GM19438 (cell line): ENCODE data around the gene ZBTB7A.

Experiments used
- ATAC-seq: cut with Tn5 transposase; IDR thresholded peaks from one replicate; pipeline ENCODE4 v1.9.1; 2021; ENCODE audit warnings: low read depth; ENCODE audit not compliant: unreplicated experiment

The ZBTB7A gene

DNA sequence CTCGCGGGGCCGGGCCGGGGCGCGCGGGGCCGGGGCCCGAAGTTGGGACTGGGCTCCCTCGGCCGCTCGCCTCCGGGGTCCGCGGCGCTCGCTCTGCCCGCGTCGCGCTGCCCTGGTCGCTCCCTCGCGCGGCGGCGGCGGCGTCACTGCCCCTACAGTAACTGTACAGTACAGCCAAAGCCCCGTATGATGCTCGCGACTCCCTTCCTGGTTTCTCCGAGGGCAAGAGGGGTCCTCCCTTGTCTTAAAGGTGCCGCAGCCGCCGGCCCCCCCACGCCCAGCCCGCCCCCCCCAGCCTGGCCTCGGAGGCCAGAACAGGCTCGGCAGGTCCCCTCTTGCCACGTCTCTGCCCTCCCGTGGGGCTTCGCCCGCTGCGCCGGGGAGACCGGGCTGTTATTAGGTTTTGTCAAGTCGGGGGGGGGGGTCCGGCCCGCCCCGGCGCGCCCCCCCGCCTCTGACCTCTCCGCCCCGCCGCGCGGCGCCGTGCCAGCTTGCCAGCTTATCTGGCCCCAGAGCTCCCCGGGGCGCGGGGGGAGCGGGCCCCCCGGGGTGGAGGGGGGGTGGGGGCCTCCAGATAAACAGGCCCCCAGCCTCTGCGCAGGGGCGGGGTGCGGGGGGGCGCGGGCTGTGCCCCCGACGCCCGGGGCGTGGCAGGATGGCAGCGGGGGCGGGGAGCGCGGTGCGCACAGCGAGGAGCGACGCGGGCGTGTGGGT is at the start of gene ZBTB7A:
TSS of gene ZBTB7A (minus strand) at position 218 of the 714 bp plus-strand sequence. CDS start 11,667 bp downstream, outside the sequence.
- no peak for ATAC-seq

DNA sequence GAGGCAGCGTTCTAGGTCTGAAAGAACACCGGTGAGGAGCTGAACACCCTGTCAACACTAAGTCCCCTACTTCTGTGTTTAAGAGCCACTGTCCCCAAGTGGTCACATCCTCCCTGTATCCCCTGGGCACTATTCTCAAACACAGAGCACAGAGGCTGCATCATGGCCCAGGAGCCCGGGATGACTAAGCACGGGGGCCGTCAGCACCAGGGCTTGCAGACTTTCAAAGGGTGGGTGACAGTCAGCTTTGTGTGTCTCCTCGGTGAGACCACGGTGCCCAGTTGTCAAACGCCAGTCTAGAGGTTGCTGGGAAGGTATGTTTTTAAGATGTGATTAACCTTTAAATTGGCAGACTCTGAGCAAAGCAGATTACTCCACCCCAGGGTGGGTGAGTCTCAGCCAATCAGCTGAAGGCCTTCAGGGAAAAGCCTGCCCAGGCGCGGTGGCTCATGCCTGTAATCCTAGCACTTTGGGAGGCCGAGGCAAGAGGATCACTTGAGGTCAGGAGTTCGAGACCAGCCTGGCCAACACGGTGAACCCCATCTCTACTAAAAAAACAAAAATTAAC is 49.2 kb upstream of the ZBTB7A start:
- ATAC-seq = no peak

DNA sequence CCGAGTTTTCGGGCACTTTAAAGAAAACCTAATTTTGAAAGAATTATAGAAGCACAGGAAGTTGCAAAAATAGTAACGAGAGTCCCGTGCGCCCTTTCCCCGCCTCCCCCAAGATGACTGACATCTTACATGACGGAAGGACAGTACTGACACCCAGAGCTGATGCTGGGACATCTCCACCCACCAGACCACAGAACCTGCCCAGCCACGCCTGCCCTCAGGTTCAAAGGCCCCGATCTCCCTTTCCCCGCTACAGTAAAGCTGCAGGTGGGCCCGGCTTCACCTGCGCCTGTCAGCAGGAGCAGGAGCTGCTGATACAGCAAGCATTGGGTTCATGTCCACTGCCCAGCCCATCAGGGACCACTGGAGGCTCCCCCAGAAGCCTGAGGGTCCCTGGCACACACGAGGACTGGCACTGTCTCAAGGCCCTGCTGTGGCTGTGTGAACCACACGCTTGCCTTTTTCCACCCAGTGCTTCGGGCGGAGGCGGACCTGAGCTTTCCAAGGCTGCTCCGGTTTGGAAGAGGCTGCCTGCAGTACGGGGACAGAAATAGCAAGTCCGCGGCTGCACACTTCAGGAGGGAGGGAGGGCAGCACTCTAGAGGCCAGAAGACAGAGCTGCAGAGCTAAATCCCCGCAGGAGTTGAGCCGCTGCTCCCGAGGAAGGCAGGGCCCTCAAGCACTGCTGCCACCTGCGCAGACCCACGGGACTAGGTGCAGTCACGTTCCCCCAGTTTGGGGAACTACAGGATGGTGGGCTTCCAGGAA is 48.5 kb upstream of the ZBTB7A start:
- ATAC-seq = no peak

GRCh38 chr19:4114181-4114580 is 47.5 kb upstream of the ZBTB7A start:
- no peak for ATAC-seq

DNA sequence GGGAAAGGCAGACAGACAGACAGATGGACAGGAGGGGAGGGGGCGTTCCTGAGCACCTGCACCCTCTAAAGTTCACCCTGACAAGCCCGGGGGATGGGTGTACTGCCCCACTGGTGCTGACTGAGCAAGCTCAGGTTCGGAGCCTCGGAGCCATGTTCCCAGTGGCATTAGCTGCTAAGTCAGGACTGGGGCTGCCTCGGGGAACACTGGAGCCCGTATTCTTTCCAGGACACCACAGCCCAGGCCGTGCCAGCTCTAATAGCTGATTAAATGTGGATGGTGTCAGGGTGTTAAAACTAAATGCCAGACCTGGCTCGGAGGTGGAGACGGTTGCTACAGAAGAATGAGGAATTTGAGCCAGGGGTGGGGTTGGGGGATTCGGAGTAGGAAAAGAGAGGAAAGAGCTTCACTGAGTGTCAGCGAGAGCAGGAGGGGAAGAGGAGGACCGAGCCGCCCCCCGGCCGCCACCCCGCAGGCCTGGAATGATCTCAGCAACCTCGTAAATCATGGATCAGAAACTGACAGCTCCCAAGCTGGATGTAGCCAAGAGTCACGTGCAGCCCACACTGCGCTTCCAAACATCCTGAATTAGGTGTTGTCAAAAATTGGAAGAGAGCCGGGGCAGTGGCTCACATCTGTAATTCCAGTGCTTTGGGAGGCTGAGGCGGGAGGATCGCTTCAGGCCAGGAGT is 46.8 kb upstream of the ZBTB7A start:
- ATAC-seq = no peak

GRCh38 chr19:4112367-4112766 is 45.7 kb upstream of the ZBTB7A start:
- no peak for ATAC-seq

- no peak for ATAC-seq
These were observed 42.9 kb upstream of the ZBTB7A start for GRCh38 chr19:4109626-4109945.

GRCh38 chr19:4108767-4109625 is 42.3 kb upstream of the ZBTB7A start:
- ATAC-seq = peak; percentile 72

- ATAC-seq = no peak
These were observed 36.4 kb upstream of the ZBTB7A start for GRCh38 chr19:4103080-4103433.

GRCh38 chr19:4102339-4103079 is 35.8 kb upstream of the ZBTB7A start:
- no peak for ATAC-seq

GRCh38 chr19:4101496-4101770 is 34.7 kb upstream of the ZBTB7A start:
- ATAC-seq = no peak

DNA sequence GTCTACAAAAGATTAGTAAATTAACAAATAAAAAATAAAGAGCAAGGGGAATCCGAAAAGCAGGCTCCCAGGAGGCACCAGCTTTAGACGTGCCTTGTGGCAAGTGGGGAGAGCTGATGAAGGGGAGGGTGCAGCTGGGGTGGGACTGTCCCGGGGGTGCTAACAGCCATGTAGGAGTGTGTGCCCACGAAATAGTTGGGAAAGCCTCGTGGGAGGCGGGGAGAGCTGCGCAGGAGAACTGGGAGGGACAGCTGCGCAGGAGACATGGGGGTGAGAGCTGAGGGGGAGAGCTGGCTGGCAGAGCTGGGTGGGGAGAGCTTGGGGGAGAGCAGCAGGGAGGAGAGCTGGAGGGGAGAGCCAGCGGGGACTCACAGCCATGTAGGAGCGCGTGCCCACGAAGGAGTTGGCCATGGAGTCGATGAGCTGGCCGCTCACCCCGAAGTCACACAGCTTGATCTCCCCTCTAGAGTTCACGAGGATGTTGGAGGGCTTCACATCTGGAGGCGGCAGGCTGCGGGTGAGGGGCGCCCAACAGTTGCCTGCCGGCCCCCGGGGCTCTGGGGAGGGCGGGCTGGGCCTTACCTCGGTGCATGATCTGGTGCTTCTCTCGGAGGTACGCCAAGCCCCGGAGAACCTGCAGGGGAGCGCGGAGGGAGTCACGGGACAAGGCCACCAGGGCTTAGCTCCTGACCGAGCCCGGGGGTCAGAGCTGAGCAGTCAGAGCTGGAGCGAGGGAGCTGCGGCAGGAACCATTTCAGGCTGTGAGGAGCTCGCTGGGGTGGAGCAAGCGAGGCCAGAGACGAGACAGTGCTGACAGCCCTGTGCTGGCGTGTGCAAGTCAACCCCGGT is 34.2 kb upstream of the ZBTB7A start:
- no peak for ATAC-seq

- ATAC-seq = no peak
These were observed 32.5 kb upstream of the ZBTB7A start for GRCh38 chr19:4099041-4099764.

GRCh38 chr19:4098493-4098892 is 31.8 kb upstream of the ZBTB7A start:
- ATAC-seq = no peak

- ATAC-seq = no peak
These were observed 30.8 kb upstream of the ZBTB7A start for GRCh38 chr19:4097501-4097900.

DNA sequence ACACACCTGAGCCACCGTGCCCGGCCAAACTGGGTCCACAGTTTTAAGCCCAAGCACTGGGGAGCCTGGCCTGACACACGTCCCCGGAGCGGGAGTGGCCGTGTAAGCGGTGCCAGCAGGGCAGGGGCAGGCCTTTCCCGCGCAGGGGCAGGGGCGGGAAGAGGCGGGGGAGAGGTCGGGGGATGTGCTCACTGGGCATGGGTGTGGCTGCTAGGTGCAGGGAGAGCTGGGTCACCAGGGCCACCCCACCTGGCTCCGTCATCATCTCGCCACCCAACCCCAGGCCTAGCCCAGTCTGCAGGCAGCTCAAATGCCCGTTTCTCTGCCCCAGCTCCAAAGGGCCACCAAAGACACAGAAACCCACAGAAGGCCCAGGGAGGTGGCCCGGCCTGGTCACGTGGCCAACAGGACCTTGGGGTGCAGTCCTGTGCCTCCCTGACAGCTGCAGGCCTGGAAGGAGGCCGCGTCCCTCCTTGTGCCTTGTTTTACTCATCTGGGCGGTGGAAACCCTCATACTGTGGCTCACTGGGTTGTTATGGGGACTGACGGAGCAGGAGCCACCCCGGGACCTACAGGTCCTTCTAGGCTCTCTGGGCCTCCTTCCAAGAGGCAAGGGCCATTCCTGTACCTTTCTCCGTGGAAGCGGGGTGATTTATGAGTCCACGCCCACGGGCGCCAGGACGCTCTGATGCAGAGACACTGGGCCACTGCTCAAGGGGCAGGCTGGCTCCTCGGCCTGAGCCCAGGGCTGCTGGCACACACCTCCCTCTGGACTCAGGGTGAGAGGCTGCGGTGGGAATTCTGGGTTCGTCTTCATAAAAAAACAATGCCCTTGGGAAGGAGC is 29.6 kb upstream of the ZBTB7A start:
- no peak for ATAC-seq

GRCh38 chr19:4095488-4095844 is 28.8 kb upstream of the ZBTB7A start:
- ATAC-seq = no peak
